Mammary epithelial cell (primary cell): ENCODE measurements around the gene RNF4.

Experiments used
- EZH2 ChIP-seq: IDR thresholded peaks from 2 replicates; pipeline ENCODE4 v1.6.1; 2012; ENCODE audit warnings: low read length, inconsistent platforms, borderline replicate concordance
- TF ChIP-seq, protein P1 (sequence below), 2 donors: IDR thresholded peaks in 1 of 2; conservative IDR thresholded peaks in 1 of 2; 2 replicates each; pipeline ENCODE4 v1.5.1; 2011 to 2012; ENCODE audit warnings: inconsistent platforms in 2 of 2, low read length in 2 of 2, mild to moderate bottlenecking in 2 of 2, control low read depth in 1 of 2, low read depth in 1 of 2; ENCODE audit not compliant: insufficient read depth in 1 of 2; ENCODE audit errors: extremely low read depth in 1 of 2

DNA sequence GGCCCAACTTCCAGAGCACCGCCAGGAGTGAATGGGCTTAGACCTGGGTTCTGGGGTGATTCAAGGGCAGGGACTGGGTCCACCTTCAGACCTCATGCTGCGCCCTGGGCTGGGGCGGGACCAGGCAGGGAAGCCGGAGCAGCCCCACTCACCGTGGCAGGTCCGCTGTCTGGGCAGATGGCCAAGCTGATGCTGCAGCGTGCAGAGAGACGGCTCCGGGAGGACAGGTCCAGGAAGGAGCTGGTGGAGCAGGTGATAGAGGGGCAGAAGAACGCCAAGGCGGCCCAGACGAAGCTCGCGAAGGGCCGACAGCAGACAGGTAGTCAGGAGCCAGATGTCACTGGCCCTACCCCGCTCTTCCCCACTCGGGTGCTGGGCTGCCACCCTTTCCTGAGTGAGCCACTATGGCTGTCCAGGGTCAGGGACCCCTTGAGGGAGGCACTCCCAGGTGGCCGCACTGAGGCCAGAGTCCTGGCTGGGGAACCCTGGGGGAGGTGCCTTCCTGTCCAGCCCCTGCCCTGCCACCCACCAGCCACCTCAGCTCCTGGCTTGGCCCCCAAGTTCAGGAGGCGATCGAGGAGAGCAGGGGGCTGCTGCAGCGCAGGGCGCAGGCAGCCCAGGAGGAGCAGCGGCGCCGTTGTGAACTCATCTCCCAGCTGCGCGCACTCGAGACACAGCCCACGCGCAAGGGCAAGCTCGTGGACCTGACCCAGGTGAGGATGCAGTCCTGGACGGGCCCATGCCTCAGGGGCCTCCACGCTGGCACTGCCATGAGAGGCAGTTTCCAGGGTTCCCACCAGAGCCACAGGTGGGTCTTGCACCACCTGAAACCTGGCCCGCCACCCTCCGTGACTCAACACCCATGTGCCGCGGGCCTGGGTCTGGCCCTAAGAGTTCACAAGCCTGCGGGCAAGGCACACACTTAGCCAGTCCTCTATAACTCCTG is 10.1 kb upstream of the RNF4 start:
- TF ChIP-seq, protein P1, sequence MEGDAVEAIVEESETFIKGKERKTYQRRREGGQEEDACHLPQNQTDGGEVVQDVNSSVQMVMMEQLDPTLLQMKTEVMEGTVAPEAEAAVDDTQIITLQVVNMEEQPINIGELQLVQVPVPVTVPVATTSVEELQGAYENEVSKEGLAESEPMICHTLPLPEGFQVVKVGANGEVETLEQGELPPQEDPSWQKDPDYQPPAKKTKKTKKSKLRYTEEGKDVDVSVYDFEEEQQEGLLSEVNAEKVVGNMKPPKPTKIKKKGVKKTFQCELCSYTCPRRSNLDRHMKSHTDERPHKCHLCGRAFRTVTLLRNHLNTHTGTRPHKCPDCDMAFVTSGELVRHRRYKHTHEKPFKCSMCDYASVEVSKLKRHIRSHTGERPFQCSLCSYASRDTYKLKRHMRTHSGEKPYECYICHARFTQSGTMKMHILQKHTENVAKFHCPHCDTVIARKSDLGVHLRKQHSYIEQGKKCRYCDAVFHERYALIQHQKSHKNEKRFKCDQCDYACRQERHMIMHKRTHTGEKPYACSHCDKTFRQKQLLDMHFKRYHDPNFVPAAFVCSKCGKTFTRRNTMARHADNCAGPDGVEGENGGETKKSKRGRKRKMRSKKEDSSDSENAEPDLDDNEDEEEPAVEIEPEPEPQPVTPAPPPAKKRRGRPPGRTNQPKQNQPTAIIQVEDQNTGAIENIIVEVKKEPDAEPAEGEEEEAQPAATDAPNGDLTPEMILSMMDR (conservative IDR thresholded peaks at IDR 0.05 in 1 of 2, IDR thresholded peaks at IDR 0.05 in 1 of 2; ENCODE audit: extremely low read depth in 1 of 2, insufficient read depth in 1 of 2, low read depth in 1 of 2, low read length in 2 of 2) = no peak
- TF ChIP-seq EZH2 = no peak
